Measurements from ENCODE around the gene C2orf49.

C2orf49 gene

DNA sequence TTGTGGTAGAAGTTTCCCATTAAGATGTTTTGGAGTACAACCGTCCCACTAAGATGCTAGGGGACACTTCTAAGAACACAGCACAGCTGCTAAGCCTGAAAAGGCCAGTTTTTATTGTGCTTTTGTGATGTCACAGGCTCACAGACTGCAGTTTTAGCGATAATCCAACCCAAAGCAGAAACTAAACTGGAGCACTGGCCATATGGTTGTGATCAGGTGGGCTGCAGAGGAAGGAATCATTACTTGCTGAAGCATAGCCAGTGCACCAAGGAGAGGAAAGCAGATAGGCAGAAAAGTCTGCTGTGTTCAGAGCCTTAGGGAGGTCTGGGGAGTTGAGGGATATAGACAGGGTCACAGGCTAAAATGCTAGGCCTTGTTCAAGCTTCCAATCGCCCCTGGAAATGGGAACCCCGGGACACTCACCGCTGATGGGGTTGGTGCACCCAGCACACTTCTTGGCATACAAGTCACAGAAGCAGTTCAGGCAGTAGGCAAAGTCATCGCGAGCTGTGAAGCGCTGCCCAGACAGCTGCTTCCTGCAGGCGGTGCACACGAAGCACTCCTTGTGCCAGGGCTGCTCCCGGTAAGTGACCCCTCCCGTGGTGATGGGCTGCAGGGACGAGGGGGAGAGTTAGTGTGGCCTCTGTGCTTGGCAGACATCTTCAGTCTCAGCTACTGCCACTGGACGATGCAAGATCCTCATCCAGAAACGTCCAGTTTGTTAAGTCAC is 25.7 kb downstream of the C2orf49 start:
- no peak for DNase-seq (ENCODE audit: low spot score)

DNA sequence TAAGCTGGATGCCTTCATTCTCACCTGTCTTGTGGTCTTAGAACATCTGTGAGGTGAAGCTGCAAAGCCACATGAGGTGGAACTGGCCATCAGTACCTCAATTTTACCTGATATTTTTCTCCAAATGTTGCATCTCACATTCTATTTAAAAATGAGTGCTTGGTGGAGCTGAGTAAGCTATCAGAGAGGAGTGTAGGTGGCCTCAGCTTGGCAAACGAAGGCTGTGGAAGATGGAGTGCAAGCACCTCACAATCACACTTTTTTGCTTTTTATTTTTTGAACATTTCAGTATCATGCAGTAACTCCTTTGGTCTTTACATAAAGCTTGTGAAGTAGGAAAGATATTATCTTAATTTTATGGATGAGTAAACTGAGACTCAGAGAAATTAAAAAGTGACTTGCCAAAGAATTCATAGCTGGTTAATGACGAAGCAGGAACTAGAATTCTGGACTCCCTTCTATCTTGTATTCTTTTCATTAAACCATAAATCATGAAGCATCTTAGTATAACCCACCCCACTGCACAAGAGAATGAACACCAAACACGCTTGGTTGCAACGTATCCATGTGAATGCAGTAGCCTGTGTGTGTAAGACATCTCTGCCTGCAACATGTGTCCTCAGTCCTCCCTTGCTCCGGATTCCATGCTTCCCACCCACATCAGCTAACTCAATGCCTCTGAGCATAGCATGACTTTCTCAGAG is 27.2 kb downstream of the C2orf49 start:
- peak; percentile 70 for DNase-seq (ENCODE audit: low spot score)

DNA sequence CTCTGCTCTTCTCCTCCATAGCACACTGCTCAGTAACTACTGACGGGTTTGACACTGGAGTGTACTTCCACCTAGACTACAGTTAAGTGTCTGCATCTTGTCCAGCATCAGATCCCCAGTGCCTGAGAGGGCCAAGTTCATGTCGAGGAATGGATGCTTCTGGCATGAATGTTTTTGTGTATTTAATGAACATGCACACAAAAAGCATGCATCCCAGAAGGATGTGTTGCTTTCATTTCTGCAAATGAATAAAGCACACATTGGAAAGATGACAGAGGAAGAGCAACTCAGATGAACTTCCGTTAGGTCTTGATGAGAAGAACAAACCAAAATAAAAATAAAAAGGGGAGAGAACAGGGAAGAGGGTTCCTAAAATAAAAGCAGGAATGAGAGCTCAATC is 27.9 kb downstream of the C2orf49 start:
- DNase-seq (ENCODE audit: low spot score): no peak

DNA sequence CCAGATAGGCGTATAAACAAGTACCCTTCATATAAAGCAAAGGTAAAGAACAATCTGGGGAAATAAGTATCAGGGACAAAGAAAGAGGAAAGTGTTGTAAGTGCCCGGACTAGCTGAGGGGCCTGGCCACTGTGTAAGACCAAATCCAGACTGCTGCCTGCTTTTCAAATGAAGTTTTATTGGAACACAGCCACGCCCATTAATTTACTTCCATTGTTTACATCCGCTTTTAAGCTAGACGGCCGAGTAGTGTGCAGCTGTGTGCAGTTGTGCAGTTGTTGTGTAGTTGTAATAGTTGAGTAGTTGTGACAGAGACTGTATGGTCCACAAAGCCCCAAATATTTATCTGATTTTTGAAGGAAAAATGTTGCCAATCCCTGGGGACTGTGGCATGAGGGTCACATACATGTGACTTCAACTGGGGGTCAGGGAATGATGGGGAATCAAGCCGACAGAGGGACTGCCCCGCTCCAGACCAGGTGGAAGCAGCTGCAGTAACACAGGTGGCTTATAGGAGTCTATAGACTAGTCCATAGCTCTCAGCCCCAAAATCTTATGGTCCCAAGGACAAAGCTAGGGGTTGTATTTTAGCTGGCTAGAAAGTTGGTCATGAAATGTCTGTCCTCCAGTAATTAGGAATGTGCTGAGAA is 31.5 kb downstream of the C2orf49 start:
- no peak for DNase-seq (ENCODE audit: low spot score)

DNA sequence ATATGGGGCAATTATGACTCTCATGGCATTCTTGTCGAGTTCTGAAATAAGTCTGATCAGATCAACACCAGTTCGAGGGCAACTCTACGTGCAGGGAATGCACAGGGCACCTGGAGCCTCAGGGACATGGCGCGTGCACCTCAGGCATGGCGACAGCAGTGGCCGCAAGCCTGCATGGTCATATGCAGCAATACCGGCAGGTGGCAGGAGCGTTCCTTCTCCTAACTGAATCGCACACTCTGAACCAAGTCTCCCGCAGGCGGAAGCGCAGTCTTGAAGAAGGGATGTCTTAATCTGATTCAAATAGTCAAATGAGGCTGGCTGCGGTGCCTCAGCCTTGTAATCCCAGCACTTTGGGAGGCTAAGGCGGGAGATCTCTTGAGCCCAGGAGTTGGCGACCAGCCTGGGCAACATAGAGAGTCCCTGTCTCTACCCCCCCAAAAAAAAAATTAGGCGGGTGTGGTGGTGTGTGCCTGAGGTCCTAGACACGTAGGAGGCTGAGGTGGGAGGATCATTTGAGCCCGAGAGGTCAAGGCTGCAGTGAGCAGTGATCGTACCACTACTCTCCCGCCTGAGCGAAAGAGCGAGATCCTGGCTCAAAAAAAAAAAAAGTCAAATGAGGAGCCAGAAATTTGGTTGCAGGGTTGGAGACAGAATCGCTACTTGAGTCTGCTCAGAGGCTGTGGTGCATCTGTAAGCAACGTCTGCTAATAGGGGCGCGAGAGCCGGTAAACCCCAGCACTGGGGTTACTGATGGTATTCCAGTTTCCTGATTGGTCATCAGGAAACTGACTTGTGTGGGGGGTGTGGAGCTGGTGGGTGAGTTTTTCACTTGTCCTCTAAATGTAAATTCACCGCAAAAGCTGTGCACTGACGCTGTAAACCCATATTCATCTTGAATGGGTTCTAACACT is 32.7 kb downstream of the C2orf49 start:
- DNase-seq (ENCODE audit: low spot score): peak; percentile 70

DNA sequence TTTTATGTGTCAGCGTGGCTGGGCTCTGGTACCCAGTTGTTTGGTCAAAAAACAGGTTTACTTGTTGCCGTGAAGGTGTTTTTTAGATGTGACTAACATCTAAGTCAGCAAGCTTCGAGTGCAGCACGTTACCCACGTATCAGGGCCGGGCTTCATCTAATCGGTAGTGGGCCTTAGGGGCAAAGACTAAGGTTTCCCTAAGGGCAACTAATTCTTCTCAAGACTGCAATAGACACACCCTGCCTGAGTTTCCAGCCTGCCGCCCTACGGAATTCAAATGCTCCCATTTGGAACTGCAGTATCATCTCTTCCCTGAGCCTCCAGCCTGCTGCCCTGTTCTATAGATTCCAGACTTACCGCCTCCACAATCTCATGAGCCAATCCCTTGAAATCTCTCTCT is 33.8 kb downstream of the C2orf49 start:
- DNase-seq (ENCODE audit: low spot score): no peak

DNA sequence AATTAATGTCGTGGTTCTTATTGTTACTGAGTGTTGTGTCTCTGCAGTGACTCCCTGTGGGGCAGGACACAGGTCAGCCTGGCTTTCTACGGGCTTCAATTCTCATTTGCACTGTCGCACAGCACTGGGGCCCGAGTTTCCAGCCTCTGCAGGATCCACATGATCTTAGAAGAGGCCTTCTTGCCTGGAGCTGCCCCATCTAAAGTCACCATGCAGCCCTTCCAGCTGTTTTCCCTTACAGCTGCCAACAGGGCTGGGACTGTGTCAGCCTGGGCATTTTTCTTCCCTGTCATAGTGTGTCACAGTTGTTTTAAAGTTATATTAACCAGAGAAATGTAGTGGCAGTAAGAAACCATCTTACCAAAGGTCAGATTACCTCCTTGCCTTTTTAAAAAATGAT is 34.5 kb downstream of the C2orf49 start:
- DNase-seq (ENCODE audit: low spot score): no peak

DNA sequence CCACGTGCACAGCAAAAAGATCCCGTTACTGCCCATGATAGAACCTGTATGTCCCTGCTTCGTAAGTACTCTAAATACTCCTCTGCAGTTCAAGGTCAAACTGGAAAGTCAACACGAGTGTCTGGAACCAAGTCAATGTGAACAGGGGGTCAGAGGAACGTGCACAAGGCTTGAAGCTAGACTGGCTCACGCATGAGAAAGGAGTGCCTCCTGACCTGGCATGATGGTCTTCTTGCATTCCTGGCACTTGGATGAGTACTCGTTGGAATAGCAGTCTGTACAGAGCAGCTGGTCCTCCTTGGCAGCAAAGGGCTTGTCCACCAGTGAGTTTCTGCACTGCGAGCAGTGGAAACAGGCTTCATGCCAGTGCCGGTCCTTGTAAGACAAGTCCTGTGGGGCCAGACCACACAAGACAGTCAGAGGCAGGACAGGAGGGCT is 36.0 kb downstream of the C2orf49 start:
- DNase-seq (ENCODE audit: low spot score): peak; percentile 41

DNA sequence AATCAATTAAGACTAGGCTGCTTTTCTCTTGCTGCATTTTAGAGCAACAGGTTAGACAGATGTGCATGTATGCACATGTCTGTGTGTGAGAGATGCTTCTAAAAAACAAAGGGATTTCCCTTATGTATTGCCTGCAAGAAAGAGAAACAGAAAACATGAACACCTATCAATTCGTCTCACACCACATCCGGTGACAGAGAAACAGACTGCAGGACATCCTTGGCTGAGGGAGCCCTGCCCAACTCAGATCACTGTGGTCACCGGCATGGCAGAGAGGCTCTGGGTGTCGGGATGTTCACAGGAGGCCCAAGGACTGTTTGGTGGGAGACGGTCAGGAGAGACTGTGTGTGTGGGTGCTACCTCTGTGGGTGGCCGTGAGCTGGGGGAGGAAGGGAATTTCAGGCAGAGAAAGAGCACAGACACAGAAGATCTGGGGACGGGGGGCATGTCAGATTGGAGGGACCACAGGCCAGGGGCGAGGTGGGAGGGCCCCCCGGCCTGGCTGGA is 36.6 kb downstream of the C2orf49 start:
- DNase-seq (ENCODE audit: low spot score): no peak

DNA sequence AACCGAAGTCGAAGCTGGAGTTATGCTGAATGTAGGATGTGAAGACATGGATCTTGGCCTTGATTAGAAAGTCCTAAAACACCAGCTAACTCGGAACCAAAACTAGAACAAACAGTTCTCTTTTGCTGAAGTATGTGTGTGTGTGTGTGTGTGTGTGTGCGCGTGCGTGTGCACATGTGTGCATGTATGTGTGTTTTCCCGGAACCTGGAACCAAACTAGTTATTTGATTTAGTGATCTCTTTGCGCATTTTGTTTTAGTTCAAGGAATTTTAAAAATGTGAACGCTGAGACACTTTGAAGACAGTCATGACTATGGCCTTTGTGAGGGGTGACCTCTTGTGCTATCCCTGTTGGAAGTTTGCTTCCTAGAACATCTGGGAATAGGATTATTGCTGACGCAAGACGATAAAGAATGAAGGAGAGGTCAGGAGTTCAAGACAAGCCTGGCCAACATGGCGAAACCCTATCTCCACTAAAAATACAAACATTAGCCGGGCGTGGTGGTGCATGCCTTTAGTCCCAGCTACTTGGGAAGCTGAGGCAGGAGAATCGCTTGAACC is 37.7 kb downstream of the C2orf49 start:
- DNase-seq (ENCODE audit: low spot score): peak; percentile 71

DNA sequence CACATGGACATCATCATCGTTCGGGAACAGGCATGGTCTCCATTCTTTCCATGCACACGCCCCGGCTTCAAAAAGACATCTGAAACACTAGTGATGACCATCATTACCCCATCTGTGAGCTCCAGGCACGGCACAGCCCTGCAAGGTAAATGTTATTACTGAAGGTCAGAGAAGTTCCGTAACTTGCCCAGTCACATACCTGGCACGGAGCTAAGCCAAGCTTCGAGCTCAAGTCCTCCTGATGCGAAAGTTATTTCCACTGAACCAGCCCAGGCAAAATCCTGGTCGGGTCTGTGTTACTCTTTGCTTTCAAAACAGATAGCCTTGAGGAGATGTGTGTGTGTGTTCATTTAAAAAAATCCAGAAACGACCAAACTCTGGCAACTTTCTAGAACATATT is 38.7 kb downstream of the C2orf49 start:
- no peak for DNase-seq (ENCODE audit: low spot score)

DNA sequence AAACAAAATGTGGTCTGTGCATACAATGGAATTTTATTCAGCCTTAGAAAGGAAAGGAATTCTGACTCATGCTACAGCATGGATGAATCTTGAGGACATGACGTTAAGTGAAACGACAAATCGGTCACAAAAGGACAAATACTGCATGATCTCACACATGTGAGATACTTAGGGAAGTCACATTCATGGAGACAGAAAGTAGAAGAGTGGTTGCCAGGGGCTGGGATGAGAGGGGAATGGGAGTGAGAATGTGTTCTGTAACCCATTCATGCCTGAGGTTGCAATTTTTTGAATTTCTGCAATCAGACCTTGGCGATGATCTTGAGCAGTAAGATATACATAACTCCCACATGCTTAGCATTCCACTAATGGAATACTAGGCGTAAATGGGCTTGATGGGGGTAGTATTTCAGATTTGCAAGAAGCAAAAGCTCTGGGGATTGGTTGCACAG is 39.5 kb downstream of the C2orf49 start:
- no peak for DNase-seq (ENCODE audit: low spot score)

DNA sequence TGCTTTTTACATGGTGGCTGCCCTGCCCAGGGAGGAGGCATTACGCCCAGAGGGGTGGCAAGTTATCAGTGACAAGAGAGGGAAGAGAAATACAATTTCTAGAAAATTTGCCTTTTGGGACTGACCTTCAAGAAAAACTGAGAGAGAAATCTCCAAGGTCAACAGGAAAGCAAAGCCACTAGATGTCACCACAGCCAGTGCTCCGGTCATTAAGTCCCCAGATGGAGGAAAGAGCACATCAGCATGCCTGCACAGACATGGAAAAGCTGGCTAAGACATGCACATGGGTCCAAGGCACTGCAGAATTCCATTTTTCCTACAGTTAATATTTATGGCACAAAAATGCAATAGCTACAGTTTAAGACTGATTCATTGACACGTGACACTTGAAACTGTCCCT is 40.5 kb downstream of the C2orf49 start:
- no peak for DNase-seq (ENCODE audit: low spot score)

DNA sequence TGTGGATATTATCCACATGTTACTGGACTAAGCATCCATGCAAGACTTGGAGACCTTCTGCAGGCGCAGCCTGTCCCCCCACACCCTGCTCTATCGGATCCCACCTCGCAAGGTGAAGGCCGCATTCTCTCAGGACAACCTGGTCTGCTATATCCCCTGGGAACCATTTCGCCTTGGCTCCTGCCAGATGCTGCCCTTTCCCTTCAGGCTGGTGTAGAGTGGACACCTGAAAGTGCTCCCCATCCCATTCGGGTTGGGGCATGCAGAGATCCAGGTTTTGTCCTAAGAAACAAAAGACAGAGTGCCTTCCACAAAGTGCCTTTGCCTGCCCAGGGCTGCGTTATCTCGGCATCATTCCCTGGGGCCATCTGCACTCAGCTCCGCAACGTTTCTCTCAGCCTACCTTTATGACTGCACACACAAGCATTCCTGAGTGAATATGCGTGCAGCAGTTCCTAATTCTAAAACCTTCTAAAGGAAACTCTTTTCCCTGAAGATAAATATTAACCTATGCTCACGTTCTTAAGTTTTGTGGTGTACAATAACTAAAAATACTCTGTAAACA is 41.0 kb downstream of the C2orf49 start:
- no peak for DNase-seq (ENCODE audit: low spot score)

DNA sequence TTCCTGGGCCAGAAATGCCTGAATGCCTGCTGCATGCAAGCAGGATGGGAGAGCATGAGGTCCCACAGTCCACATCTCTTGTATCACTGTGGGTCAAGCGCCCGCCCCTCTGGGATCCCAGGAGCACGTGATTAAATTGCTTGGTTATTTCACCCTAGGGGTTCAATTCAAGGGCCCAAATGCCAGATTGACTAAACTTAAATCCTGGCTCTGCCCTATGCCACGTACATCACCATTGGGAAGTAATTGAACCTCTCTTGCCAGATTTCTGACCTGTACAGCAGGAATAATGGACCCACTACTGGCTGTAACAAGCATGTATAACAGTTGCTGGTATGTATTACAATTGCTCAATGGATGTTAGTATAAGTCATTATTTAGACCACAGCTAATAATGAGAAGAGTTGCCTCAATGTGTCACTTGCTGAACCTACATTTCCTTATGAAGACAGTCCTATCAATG is 41.6 kb downstream of the C2orf49 start:
- no peak for DNase-seq (ENCODE audit: low spot score)

DNA sequence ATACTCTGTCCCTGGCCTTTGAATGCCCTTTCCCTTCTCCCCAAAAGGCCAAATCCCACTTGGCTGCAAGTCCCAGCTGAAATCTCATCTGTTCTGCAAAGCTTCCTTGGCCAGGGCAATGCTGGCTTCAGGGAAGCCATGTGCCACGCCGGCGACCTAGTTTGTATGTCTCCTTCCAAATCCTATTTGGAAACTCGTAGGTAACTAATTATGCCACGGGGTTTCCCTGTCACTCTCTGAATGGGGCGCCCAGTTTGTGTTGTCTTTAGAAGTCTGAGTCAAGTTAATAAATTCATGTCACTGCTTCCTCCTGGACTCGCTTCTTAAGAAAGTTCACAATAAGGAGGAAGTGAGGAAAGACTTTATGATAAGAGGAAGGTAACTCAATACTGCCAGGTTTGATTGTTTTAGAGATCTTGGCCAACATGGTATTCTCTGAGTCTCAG is 42.4 kb downstream of the C2orf49 start:
- no peak for DNase-seq (ENCODE audit: low spot score)

DNA sequence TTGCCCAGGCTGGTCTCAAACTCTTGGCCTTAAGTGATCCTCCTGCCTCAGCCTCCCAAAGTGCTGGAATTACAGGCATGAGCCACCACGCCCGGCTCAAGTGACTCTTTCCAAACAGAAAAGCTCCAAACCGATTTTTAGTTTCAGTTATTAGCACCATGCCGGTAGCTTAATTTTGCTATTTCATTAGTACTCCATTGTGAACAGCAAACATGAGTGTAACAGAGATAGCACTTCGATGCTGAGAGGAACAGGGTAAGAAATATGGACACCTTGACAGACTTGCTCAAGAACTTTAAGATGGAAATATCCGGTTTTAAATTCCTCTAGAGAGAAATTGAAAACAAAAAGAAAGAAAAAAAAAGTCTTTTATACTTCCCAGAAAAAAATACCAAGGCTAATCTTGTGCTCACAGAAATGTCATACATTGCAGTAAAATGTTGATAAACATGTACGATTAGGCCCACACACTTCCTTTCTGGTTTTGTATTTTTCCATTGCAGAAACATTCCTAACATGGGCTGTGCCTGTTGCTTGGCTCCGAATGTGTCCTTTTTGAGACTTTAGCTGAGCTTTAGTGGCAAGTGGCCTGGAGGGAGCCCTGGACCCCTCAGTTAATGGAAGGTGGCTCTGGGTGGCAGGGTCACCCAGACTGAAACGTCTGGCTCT is 43.2 kb downstream of the C2orf49 start:
- peak; percentile 58 for DNase-seq (ENCODE audit: low spot score)

DNA sequence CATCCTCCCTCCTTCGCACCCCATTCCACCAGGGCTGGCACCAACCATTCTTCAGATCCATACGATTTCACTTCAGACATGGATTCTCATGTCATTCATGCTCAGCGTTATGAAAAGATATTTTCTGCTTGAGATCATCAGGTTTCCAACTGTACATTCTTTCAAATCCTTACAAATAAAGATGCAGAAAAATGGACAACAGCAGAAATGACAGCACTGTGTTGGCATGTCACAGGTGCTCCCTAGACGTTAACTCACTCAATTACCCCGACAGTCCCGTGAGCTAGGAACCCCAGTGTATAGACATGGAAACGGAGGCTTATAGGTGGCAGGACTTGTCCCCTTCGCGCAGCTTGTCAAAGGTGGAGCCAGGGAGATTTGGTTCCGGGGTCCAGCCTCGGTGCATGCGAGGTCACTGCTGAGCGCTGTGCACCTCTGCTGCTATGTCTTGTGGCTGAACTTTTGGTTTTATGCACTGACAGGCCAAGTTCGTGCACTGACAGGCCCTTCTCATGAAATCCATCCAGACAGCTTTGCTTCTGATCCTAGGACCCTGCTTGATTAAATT is 43.8 kb downstream of the C2orf49 start:
- DNase-seq (ENCODE audit: low spot score): no peak

DNA sequence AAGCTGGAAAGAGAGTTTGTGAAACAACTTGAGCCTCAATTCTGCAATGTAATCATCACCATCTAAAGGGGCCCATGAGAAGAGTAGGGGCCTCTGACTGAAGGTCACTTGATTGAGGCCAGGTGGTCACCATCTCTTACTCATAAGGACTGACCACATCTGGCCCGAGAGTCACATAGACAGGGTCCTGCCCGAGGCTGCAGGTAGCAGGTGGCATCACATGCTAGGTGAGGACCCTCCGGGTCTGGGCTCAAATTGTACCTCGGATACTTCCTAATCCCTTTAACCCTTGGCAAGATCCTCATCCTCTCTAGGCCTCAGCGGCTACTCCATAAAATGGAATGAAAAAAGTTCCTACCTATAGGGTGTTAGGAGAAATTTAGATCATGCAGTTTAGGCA is 44.8 kb downstream of the C2orf49 start:
- DNase-seq (ENCODE audit: low spot score): no peak

All from GM03348 (cell line).